ENCODE measurements around the gene BAHCC1. TPM values are rescaled to one million over a fixed set of nuclear protein-coding genes. Genes with fewer than 3 reads are reported as not detected.

BAHCC1 gene
- total RNA-seq, 2 donors from 2014 or later = 0.52 to 0.84 TPM

DNA sequence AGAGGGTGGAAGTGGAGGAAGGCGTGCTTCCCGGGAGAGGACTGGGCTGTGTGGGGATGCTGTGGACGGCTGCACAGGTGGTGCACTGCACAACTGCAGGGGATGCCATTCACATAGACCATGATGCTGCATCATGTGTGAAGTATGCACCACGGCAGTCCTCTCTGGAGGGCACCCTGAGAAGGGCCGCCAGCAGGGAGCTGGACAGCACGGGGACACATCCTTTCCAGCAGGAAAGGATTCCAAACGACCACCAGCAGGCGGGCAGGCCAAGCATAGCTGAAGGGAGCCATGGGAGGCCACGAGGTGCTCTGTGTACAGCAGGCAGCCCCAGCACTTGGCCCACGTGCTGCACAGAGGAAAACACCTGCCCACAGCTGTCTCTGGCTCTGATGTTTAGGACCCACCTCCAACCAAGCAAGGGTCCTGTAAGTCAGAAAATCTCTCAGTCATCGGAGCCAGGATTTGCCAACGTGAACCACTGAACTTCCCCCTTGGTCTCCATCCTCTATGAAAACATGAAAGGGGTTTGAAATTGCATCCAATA is 107.3 kb downstream of the BAHCC1 start:
- no peaks in the 10 kb centered on the region for H3K27me3 Mint-ChIP-seq
- DNase-seq (ENCODE audit: low spot score) = no peak
- H3K9me3 Mint-ChIP-seq = no peaks in the 10 kb centered on the region
- H3K4me1 Mint-ChIP-seq (ENCODE audit: low read depth in 2 of 2) = peaks cover 0 to under 1% of the 10 kb centered on the region in 2 donors
- H3K4me3 Mint-ChIP-seq = no peak overlapping the region
- no peaks in the 10 kb centered on the region for H3K36me3 Mint-ChIP-seq
- peak in 1 of 2 donors; percentile 55 for ATAC-seq
- H3K27ac Mint-ChIP-seq = no peak overlapping the region

DNA sequence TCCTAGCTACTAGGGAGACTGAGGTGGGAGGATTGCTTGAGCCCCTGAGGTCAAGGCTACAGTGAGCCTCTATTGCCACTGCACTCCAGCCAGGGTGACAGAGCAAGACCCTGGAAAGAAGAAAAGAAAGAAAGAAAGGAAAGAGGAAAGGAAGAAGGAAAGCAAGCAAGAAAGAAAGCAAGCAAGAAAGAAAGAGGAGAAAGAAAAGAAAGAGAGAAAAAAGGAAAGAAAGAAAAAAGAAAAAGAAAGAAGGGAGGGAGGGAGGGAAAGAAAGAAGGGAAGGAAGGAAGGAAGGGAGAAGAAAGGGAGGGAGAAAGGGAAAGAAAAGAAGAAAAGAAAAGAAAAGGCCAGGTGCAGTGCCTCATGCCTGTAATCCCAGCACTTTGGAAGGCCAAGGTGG is 108.4 kb downstream of the BAHCC1 start:
- Mint-ChIP-seq H3K36me3 (no peaks in the 10 kb centered on the region), H3K4me3 (no peak overlapping the region), H3K27me3 (no peaks in the 10 kb centered on the region), H3K27ac (no peak overlapping the region), H3K9me3 (no peaks in the 10 kb centered on the region), H3K4me1 (ENCODE audit: low read depth in 2 of 2) (peaks cover 0 to 3% of the 10 kb centered on the region in 2 donors)
- no peak for ATAC-seq
- DNase-seq (ENCODE audit: low spot score) = no peak

DNA sequence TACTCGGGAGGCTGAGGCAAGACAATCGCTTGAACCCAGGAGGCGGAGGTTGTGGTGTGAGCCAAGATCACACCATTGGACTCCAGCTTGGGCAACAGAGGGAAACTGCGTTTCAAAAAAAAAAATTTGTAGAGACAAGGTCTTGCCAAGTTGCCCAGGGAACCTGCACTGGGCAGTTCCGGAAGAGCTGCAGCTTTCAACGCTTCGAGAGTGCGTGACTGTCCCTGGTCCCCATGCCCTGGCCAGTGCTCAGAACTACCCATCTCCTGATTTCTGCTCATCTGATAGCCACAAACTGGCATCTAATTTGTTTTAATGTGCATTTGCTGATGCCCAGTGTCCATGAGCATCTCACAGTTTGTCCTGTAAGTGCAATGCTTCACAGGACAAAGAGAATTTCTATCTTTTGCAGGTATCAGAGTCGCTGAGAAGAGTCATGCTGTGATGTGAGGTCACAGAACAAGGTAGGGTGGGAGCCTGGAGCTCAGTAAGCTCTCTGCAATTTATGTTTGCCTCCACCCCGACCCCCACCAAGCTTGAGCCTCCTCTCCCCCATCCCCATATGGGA is 113.5 kb downstream of the BAHCC1 start:
- Mint-ChIP-seq H3K27me3 (no peaks in the 10 kb centered on the region), H3K27ac (peak overlapping the region; percentile 91 to 96), H3K4me3 (peak overlapping the region; percentile 97), H3K4me1 (ENCODE audit: low read depth in 2 of 2) (peaks cover 28 to 36% of the 10 kb centered on the region in 2 donors), H3K36me3 (peaks cover 30% of the 10 kb centered on the region), H3K9me3 (no peaks in the 10 kb centered on the region)
- DNase-seq (ENCODE audit: low spot score) (no peak), ATAC-seq (no peak)

DNA sequence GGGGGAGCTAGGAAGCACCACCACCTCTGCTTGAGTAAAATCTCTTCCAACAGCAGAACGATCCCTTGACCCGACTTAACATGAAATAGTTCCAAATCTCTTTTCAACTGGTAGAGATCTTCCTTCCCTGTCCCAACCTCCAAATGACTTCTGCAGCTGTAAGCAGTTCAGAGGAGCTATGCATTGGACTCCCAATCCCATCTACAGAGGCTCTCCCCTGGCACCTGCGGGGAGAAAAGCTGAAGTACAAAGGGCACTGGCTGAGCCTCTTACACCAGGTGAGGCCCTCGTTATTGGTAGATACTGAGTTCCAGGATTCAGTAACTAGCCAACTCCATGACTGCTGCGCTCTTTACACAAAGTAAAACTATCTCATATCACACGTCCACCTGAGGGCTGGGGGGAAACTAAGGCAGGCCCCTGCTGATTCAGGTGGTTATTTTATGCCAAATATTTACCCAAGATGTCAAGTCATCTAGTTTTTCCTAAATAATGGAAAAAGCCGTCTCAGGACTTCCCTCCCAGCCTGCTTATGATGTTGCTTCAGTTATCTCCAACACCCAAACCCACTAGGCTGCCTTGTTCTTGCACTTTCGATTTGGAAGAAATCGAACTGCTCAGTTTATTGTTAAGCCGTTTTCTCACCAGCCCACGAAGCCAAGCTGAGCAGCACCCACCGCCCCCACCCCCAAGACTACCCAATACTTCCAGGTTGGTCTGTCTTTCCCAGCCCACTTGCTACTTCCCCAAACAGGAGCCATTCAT is 114.1 kb downstream of the BAHCC1 start:
- Mint-ChIP-seq H3K4me1 (ENCODE audit: low read depth in 2 of 2) (peaks cover 28 to 37% of the 10 kb centered on the region in 2 donors), H3K9me3 (no peaks in the 10 kb centered on the region), H3K27ac (peak overlapping the region; percentile 91 to 96), H3K4me3 (peak overlapping the region; percentile 97), H3K36me3 (peaks cover 30% of the 10 kb centered on the region), H3K27me3 (no peaks in the 10 kb centered on the region)
- ATAC-seq (no peak), DNase-seq (ENCODE audit: low spot score) (no peak)

DNA sequence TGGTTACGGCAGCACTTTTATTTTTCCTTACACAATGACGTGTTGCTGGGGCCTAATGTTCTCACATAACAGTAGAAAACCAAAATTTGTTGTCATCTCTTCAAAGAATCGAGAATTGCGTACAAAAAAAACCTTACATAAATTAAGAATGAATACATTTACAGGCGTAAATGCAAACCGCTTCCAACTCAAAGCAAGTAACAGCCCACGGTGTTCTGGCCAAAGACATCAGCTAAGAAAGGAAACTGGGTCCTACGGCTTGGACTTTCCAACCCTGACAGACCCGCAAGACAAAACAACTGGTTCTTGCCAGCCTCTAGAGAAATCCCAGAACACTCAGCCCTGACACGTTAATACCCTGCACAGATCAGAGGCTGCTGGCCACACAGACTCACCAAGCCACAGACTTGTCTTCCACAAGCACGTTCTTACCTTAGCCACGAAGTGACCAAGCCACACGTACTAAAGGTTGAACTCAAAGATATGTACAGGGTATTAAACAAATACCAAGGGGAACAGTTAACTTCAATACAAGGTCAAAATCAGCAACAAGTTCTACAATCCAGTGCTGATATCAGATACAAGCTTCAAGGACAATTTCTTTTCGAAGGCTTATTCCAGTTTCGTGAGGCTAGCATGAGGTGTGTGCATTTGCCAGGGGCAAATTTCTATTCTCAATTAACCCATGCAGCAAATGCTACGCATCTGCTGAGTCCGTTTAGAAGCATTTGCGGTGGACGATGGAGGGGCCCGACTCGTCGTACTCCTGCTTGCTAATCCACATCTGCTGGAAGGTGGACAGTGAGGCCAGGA is 114.9 kb downstream of the BAHCC1 start:
- ATAC-seq = no peak
- H3K36me3 Mint-ChIP-seq = peaks cover 30% of the 10 kb centered on the region

DNA sequence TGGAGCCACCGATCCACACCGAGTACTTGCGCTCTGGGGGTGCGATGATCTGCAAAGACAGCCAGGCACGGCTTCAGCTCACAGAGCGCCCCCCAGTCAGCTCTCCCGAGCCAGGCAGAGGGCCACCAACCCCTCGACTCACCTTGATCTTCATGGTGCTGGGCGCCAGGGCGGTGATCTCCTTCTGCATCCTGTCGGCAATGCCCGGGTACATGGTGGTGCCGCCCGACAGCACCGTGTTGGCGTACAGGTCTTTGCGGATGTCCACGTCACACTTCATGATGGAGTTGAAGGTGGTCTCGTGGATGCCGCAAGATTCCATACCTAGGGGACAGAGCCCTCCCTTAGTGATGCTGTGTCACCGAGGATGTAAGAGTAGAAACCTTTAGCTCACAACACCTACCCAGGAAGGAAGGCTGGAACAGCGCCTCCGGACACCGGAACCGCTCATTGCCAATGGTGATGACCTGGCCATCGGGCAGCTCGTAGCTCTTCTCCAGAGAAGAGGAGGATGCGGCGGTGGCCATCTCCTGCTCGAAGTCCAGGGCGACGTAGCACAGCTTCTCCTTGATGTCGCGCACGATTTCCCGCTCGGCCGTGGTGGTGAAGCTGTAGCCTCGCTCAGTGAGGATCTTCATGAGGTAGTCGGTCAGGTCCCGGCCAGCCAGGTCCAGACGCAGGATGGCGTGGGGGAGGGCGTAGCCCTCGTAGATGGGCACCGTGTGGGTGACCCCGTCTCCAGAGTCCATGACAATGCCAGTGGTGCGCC is 115.7 kb downstream of the BAHCC1 start:
- Mint-ChIP-seq H3K36me3 (peaks cover 30% of the 10 kb centered on the region), H3K9me3 (no peaks in the 10 kb centered on the region), H3K27me3 (no peaks in the 10 kb centered on the region), H3K4me3 (peak overlapping the region; percentile 97), H3K27ac (peak overlapping the region; percentile 91 to 96), H3K4me1 (ENCODE audit: low read depth in 2 of 2) (peaks cover 30 to 42% of the 10 kb centered on the region in 2 donors)
- peak; percentile 69 for DNase-seq (ENCODE audit: low spot score)
- ATAC-seq = no peak

More for the DNA sequence above, 114.9 kb downstream of the BAHCC1 start:
- H3K4me3 Mint-ChIP-seq = peak overlapping the region; percentile 97
- no peaks in the 10 kb centered on the region for H3K9me3 Mint-ChIP-seq
- DNase-seq (ENCODE audit: low spot score) = peak; percentile 65
- H3K27ac Mint-ChIP-seq = peak overlapping the region; percentile 91 to 96
- no peaks in the 10 kb centered on the region for H3K27me3 Mint-ChIP-seq
- peaks cover 30 to 39% of the 10 kb centered on the region in 2 donors for H3K4me1 Mint-ChIP-seq (ENCODE audit: low read depth in 2 of 2)

DNA sequence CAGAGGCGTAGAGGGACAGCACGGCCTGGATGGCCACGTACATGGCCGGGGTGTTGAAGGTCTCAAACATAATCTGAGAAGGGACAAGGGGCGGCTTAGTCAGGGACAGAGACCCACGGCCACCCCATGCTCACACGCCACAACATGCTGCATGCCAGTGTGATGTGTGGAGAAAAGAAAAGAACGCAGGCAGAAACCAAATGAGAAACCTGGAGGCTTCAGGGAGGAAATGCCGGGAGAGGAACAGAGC is 116.2 kb downstream of the BAHCC1 start:
- no peak for ATAC-seq
- no peak for DNase-seq (ENCODE audit: low spot score)
- H3K36me3 Mint-ChIP-seq = peaks cover 30% of the 10 kb centered on the region
- peaks cover 31 to 42% of the 10 kb centered on the region in 2 donors for H3K4me1 Mint-ChIP-seq (ENCODE audit: low read depth in 2 of 2)
- H3K27ac Mint-ChIP-seq = peak overlapping the region; percentile 91 to 96
- H3K9me3 Mint-ChIP-seq = no peaks in the 10 kb centered on the region
- H3K4me3 Mint-ChIP-seq = peak overlapping the region; percentile 97
- H3K27me3 Mint-ChIP-seq = no peaks in the 10 kb centered on the region

DNA sequence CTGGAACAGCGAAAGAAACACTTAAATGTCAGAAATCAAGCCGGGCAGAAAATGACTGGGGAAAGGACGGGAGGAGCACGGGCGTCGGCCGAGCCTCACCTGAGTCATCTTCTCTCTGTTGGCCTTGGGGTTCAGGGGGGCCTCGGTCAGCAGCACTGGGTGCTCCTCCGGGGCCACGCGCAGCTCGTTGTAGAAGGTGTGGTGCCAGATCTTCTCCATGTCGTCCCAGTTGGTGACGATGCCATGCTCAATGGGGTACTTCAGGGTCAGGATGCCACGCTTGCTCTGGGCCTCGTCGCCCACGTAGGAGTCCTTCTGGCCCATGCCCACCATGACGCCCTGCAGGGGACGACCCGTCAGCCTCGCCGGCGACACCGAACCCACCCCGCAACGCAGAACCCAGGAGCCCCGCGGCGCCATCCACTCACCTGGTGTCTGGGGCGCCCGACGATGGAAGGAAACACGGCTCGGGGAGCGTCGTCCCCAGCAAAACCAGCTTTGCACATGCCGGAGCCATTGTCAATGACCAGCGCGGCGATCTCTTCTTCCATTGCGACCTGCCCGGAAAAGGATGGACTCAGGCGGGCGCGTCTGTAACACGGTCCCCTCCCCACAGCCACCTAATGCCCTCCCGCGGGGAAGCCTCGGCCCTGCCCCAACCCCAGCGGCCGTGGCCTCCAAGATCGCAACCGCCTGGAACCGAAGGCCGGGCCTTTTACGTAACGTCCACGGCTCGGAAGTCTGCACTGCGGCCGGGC is 116.7 kb downstream of the BAHCC1 start:
- Mint-ChIP-seq H3K9me3 (no peaks in the 10 kb centered on the region), H3K36me3 (peaks cover 30% of the 10 kb centered on the region), H3K27me3 (no peaks in the 10 kb centered on the region), H3K27ac (peak overlapping the region; percentile 91 to 96), H3K4me3 (peak overlapping the region; percentile 97), H3K4me1 (ENCODE audit: low read depth in 2 of 2) (peaks cover 34 to 42% of the 10 kb centered on the region in 2 donors)
- no peak for ATAC-seq
- peak; percentile 56 for DNase-seq (ENCODE audit: low spot score)

DNA sequence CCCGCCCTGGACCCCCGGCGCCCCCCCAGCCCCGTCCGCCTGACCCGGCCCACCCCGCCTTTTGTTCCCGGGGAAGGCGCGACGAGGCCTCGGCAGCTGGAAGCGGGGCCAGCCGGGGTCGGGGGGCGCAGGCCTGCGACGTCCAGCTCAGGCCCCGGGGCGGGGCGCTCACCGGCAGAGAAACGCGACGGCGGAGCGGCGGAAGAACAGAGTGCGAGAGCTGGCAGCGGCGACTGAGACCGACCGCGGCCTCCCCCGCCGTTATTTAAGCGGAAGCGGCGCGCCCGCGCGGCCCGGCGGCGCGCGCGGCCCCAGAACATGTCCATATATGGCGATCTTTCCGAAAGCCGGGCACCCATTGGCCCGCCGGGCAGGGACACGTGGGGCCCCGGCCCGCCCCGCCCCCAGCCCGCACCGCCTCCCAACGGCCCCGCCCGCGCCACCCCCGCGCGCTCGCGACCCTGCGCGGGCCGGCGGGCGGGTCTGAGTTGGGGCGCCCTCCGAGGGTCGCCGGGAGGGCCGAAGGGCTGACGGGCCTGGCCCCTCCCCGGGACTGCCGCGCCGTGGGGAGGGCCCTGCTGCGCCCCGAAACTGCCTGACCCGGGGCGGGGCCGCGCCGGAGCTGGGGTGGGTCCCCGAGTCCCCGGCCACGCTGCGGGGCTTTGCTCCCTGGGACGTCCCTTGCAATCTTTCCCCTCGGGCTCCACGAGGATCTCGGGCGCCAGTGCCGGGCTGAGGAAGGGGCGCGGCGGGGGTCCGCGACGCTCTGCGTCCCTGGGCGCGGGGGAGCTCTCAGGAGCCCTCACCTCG is 117.5 kb downstream of the BAHCC1 start, which contains the start of gene ACTG1:
TSS of gene ACTG1 (minus strand) at position 238 of the 810 bp plus-strand sequence. CDS start 445 bp downstream, outside the sequence.
- ATAC-seq = peak; percentile 79 to 87
- Mint-ChIP-seq H3K4me3 (peak within 1 kb of the TSS; percentile 97), H3K36me3 (peaks cover 30% of the 10 kb centered on the region), H3K4me1 (ENCODE audit: low read depth in 2 of 2) (peaks cover 32 to 43% of the 10 kb centered on the region in 2 donors), H3K27ac (peak within 1 kb of the TSS; percentile 91 to 96), H3K9me3 (no peaks in the 10 kb centered on the region), H3K27me3 (no peaks in the 10 kb centered on the region)
- peak; percentile 94 for DNase-seq (ENCODE audit: low spot score)

DNA sequence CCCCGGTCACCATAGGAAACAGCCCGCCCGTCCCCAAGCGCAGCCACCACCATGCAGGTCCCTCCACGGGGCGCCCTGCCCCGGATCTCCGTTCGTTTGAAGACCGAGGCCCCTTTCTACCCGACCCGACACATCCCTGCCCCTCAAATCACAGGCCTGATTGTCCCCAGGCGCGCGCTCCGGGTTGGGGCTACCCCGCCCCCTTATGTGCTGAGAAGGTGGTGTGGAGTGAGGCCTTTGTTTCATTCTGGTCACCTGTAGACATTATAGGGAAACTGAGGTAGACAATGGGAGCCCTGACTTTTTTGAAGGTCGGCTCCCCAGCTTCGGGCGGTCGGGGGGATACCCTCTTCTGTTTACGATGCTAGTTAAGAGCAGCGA is 118.1 kb downstream of the BAHCC1 start:
- Mint-ChIP-seq H3K9me3 (no peaks in the 10 kb centered on the region), H3K27ac (peak overlapping the region; percentile 88 to 89), H3K4me3 (peak overlapping the region; percentile 87), H3K27me3 (no peaks in the 10 kb centered on the region), H3K36me3 (peaks cover 30% of the 10 kb centered on the region), H3K4me1 (ENCODE audit: low read depth in 2 of 2) (peaks cover 36 to 48% of the 10 kb centered on the region in 2 donors)
- DNase-seq (ENCODE audit: low spot score) = peak; percentile 79
- ATAC-seq = peak; percentile 7 to 31

DNA sequence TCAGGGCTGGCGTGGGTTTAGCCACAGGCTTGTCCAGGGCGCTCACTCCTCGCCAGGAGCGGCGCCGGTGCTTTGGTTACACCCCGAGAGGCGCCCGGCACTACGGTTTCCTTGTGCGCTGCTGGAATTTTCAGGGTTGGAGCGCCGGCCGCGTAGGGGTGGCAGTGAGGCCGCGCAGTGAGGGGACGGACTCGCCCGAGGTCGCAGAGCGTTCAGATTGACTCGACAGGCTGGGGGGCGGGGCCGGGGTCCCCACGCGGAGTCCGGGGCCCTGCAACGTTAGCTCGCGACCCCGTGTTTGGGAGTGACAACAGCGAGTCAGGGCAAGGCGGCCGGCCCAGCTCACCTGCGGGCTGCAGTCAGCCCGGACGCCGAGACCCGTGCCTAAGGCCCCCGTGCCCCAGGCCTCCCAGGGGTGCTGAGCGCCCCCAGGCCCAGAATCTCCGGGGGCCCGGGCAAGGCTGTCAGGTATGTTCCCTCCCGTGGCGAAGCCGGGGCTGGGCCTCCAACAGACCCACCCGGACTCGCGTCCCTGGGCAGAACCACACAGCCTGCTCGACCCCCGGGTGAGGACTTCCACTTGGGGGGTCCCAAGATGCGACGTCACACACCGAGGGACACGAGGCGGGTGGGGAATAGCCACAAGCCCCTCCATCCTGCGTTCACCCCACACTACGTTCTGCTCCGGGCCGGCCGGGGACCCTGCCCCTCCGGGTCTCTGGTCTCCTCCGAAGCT is 118.7 kb downstream of the BAHCC1 start:
- peaks cover 30% of the 10 kb centered on the region for H3K36me3 Mint-ChIP-seq
- H3K4me1 Mint-ChIP-seq (ENCODE audit: low read depth in 2 of 2) = peaks cover 33 to 47% of the 10 kb centered on the region in 2 donors
- no peaks in the 10 kb centered on the region for H3K27me3 Mint-ChIP-seq
- ATAC-seq (no peak), DNase-seq (ENCODE audit: low spot score) (peak; percentile 67)
- peak overlapping the region; percentile 88 to 89 for H3K27ac Mint-ChIP-seq
- H3K4me3 Mint-ChIP-seq = peak overlapping the region; percentile 87
- no peaks in the 10 kb centered on the region for H3K9me3 Mint-ChIP-seq

DNA sequence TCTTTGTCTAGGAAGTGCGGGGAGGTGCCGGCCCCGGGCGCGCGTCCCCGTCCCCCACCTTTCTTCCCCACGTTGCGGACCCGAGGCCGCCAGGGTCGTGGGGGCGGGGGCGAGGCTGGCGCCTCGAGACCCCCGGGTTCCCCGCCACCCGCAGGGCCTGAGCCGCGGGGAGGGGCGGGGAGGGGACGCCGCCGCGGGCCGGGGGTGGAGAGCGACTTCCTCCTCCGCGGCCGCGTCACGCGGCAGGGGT is 119.2 kb downstream of the BAHCC1 start:
- Mint-ChIP-seq H3K27me3 (no peaks in the 10 kb centered on the region), H3K9me3 (no peaks in the 10 kb centered on the region), H3K4me1 (ENCODE audit: low read depth in 2 of 2) (peaks cover 28 to 42% of the 10 kb centered on the region in 2 donors), H3K36me3 (peaks cover 28% of the 10 kb centered on the region), H3K27ac (peak overlapping the region in 1 of 2 donors; percentile 88), H3K4me3 (peak overlapping the region; percentile 87)
- DNase-seq (ENCODE audit: low spot score) (no peak), ATAC-seq (no peak)

All from natural killer cell treated with Interleukin-12 subunit alpha and Interleukin-12 subunit beta and Interleukin-15 and Interleukin-18, amount 100 ng/mL, for 72 hours (primary cell).